ENCODE measurements around the gene FAM210B.
"Not testable (repeated sequence)": the region's sequence is repeated elsewhere in the genome, so short reads cannot be mapped to it uniquely, and the experiment has no call there.

Gene FAM210B

DNA sequence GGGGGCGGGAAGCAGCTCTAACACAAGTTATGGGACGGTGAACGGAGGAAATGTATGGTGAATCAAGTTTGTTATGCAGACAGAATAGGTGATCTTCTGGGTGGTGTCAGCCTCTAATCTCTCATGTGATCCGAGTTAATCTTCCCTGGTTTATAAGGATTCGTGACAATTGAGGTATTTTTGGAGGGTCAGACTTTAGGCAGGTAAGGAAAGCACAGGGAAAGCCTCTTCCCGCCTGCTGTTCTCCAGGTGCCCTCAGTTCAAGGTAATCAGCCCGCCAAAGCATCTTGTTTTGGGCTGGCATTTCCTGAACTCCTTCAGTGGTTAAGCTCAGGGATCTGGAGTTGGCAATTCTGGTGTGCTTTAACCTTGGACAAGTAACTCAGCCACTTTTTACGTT is 34.9 kb downstream of the FAM210B start:
- DNase-seq = no peak

DNA sequence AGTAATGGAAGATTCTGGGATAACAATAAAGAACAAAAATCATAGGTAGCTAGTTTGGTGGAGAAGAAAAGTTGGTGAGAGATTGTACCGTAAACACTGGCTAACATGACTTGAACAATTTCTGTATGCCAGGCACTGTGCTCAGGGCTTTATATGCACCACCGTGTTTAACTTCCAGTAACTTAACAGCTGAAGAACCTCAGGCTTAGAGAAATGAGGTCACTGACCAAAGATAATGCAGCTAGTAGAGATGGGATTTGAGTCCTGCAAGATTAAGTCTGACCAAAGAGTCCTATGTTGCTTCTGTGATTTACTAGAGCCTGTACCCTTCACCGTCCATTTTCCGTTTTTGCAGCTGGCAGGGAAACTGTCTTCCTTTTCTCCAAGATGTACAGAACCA is 36.4 kb downstream of the FAM210B start:
- DNase-seq = no peak

DNA sequence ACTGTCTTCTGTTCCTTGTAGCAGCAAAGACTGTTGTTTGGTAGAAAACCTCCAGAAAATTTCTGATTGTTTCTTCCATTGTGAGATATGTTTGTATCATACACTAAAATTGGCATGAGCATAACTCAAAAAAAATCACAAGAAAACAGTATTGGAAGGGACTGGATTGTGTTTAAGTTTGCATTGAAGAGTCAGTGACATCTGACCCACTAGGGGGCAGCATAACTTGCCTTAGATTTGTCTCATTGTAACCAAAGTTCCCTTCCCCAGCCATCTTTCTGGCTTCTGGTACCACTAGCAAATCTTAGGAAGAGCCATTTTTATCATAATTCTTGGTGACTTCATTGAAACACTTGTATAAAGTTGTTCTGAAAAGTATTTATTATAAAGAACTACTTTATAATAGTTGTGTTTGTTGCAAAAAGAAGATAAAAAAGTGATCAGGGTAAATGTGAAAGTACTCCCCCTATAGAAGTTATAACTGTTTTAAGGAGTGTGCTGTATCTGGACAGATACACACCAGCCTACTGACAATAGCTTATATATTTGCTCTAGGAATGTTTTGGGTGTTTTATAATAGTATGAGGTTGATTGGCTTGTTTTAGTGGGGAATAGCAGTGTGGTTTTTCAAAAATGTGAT is 41.3 kb downstream of the FAM210B start:
- DNase-seq = peak; percentile 66 to 79

DNA sequence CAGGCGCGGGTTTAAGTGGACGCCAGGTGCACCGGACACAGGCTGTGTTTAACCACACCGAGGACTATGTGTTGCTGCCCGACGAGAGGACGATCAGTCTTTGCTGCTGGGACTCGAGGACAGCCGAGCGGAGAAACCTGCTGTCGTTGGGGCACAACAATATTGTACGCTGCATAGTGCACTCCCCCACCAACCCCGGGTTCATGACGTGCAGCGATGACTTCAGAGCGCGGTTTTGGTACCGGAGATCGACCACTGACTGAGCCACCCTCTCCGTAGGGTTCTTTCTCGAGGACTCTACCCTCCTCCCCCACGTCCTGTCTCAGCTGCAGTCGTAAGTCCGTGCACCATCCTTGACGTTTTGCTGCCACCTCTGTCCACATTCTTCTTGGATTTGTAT is 44.7 kb downstream of the FAM210B start:
- no peak for DNase-seq

DNA sequence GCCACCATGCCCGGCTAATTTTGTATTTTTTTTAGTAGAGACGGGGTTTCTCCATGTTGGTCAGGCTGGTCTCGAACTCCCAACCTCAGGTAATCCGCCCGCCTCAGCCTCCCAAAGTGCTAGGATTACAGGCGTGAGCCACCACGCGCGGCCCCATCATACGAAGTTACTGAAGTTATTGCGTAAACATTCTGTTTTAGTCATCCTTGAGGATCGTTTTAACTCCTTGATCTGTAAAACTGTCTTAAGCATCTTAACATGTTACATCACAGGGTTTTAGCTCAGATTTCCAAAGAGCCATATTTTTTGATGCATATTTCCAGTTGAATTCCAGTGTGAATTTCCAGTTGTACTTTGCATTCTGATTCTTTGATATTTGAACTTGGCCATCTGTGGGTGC is 46.6 kb downstream of the FAM210B start:
- not testable (repeated sequence) for DNase-seq

DNA sequence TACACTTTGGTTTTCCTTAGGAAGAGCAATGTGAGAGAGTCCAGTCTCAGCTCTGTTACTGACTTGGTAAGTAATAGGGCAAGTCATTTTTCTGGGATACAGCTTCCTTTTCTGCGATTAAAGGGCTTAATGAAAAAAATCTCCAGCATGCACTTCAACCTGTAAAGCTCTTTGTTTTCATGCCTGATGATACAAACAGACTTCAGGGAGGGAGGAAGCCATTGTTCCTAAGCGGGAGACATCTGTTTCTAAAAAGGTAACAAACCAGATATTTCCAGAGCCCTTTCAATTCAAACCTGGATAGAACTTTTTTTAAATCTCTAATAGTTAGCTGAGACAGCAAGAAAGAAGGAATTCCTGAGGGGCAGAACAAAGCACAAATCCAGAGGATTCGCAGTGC is 48.1 kb downstream of the FAM210B start:
- no peak for DNase-seq

DNA sequence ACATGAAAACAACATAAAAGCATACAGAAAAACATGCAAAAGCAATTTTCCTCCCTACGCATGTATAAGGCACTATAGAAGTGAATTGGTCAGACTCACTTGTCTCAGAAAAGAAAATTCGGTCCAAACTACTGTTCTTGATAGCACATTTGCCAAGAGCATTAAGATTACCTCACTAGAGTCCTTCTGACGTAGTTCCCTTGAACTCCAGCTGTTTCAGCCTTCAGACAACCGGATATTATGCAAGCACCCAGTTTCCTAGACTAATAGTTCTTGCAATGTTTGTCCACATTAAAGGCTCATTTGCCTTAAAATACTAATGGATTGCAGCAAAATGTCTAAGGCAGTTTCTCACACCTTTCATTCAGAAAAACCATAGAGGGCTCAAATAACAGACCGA is 50.7 kb downstream of the FAM210B start:
- peak in 1 of 2 donors; percentile 27 for DNase-seq

DNA sequence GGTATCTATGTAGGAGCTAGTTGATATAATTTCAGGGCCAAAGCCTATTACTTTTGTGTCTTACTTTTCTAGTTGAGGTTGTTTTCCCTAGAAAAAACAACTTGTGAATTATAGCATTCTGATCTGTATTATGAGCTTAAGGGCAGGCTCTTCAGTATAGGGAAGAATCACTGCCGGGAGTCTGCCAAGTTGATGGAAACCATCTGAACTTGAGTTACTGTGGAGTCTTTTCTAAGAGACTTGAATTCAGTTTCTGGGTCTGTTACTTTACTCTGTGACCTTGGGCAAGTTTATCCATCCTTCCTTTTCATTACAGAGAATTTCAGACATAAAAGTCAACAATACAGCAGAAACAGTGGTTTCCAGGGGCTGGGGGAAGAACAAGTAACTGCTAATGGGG is 51.2 kb downstream of the FAM210B start:
- DNase-seq = no peak

DNA sequence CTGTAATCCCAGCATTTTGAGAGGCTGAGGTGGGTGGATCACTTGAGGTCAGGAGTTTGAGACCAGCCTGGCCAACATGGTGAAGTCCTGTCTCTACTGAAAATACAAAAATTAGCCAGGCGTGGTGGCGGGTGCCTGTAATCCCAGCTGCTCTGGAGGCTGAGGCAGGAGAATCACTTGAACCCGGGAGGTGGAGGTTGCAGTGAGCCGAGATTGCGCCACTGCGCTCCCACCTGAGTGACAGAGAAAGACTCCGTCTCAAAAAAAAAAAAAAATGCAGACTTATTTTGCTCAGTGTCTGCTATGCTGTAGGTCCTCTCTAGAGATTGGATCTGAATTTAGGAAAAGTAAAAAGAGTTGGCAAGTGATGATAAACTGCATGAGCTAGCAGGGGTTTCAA is 52.5 kb downstream of the FAM210B start:
- not testable (repeated sequence) for DNase-seq

DNA sequence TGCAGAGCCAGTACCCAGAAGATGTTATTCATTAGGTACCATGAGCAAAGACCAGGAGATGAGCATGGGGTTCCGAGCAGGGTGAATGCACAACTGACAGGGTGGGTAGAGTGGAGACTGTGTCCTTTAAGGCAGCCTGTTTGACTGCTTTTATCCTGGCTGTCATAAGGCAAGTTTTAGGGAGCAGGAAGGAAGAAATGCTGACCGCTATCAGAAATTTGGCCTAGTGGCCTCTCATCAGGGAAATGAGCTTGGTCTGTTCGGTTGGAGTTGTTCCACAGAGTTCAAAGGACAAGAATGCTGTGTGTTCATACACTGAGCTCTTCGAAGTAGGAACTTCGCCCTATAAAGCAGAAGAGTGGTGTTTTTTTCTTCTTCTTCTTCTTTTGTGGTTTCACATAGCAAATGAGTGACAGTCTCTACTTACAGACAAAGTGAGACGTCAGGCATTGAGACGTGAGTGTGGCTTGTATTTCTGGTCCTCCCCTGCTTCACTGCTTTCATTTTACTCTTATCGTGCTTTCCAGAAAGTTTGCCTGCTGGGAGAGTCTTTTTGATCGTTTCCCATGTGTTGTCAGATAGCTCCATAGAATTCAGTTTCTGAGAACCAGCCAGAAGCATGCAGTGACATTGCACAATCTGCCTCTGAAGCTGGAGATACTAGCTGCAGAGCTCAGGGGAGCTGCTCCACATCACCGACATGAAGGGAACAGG is 53.1 kb downstream of the FAM210B start, which contains the start of gene CASS4:
Gene CASS4 (plus strand): TSS at position 502 of the 714 bp plus-strand sequence. CDS start 199 bp downstream, at position 701.
- DNase-seq = peak; percentile 32 to 56

DNA sequence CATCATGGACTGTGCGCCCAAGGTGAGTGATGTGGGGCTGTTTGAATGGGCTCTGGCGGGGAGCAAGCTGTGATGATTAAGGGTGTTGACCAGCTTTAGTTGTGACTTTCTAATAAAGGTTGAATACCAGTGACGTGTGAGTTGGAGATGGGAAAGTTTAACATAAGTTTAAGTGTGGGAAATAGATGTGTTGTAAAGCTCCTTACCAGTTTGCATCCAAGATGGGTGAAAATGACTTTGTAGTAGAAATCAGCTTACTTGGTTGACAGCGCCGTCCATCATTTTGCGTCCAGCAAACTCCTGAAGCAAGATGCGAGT is 53.7 kb downstream of the FAM210B start:
- DNase-seq = no peak

DNA sequence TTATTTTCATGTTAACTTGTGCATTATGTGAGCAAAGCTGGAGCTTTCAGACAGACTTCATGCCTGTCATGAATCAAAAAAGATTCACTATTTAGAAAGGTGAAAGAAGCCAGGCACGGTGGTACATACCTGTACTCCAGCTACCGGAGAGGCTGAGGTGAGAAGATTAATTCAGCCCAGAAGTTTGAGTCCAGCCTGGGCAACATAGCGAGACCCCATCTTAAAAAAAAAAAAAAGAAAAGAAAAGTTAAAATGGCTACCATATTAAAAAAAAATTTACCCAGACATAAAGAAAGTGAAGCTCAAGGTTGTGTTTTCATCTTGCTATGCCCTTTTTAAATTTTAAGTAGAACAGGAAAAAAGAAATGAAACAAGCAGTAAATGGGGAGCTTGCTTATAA is 54.2 kb downstream of the FAM210B start:
- no peak for DNase-seq

DNA sequence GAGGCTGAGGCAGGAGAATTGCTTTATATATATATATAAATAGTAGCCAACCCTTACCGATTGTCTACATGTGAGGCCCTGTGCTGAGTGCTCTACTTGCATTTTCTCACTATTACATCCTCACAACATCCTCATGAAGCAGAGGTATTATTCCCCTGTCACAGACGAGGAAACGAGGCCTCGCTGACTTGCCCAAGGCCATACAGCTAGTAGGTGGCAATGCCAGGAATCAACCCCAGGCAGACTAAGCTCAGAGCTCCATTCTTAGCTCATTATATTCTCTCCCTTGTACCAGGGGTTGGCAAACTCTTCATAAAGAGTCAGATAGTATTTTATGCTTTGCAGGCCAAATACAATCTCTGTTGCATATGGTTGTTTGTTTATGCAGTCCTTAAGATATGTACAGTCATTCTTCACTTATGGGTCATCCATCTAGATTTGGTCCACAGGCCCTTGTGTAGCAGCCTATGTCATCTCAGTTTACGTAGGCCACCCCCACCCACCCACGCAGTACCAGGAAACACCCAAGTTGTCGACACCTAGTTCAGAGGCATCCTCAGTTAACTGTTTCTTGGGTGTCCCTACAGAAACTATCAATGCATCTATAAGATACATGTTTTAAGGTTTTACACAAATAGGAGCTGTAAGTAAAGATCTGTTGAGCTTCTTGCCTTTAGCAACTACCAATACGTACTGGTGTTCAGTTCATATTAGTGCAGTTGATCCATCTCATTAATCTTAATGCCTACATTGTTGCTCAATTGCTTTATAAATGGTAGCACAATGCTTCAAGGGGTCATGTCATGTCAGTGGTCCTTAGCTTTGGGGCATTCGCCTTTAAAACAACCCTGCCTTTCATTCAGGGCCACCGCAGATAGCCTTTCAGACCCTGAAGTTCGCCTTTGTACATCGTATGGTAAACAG is 56.3 kb downstream of the FAM210B start:
- peak; percentile 37 to 52 for DNase-seq

DNA sequence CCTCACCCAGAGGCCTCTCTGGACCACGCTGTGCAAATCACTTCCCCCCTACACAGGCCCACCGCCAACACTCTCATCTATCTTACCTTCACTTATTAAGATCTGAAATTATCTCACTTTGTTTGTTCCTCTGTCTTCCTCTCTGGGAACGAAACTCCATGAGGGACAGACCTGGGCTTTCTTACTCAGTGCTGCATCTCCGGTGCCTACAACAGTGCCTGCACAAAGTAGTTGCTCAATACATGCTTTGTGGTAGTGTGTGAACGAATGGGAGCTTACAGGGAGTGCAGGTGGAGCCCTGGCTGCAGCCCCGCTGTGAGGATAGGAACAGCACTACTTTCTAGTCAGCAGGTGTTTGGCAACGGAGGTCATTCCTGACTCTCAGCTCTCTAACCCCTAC is 58.6 kb downstream of the FAM210B start:
- DNase-seq = no peak

DNA sequence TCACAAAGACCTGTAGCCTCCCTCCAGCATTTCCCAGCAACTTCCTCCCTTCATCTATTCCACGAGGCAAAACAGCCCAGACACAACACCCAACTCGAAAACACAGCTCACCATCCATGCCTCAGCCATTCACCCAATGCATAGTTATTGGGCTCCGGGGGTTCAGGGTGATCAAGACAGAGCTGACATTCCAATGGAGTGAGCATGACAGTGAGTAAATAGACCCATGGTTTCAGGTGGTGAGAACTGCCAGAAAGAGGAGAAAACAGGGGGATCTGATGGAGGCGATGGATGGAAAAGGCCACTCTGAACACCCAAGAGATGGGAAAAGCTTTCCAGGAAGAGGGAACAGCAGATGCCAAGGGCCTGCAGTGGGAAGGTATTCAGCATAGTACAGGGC is 59.1 kb downstream of the FAM210B start:
- DNase-seq = no peak

Measured in CD4-positive, alpha-beta T cell treated with Interleukin-1 beta for 1 hour (primary cell).